Stomach (tissue), 9 donors: Measurements from ENCODE around the gene FHOD1. TPM values are rescaled to one million over a fixed set of nuclear protein-coding genes. Genes with fewer than 3 reads are reported as not detected.

Experiments used
- DNase-seq, 2 donors: peaks; one replicate each; pipeline versions ENCODE4 v3.0.0 to v3.0.0-alpha.2; 2013 to 2019
- H3K27ac ChIP-seq, 5 donors: fragments of 200-600 bp in 4 of 5; sonication (generic) in 4 of 5; one replicate each; pipeline ENCODE4 v1.5.1; 2013 to 2019; ENCODE audit warnings: mild to moderate bottlenecking in 1 of 5, moderate library complexity in 1 of 5
- H3K27me3 ChIP-seq, 3 donors: fragments of 200-600 bp; sonication (generic); one replicate each; pipeline ENCODE4 v1.5.1; 2017 to 2019; ENCODE audit warnings: mixed run types in 1 of 3
- H3K36me3 ChIP-seq, 4 donors: fragments of 200-600 bp; sonication (generic); 1 replicate in 3 of 4; 2 replicates in 1 of 4; pipeline ENCODE4 v1.5.1; 2016 to 2019
- H3K4me1 ChIP-seq, 4 donors: fragments of 200-600 bp; sonication (generic); one replicate each; pipeline ENCODE4 v1.5.1; 2016 to 2019
- H3K4me3 ChIP-seq, 4 donors: fragments of 200-600 bp; sonication (generic) in 3 of 4; one replicate each; pipeline ENCODE4 v1.5.1; 2016 to 2019; ENCODE audit warnings: mild to moderate bottlenecking in 1 of 4
- H3K9me3 ChIP-seq, 4 donors: fragments of 200-600 bp; sonication (generic); one replicate each; pipeline ENCODE4 v1.5.1; 2016 to 2019
- CTCF ChIP-seq, 7 experiments: fragments of 450-650 bp in 4 of 7; fragments of 200-600 bp in 3 of 7; sonication (generic) in 3 of 7; IDR thresholded peaks; one replicate each; pipeline ENCODE4 v1.5.1; 2016 to 2019; ENCODE audit warnings: antibody characterized with exemption in 7 of 7, control low read depth in 2 of 7, mild to moderate bottlenecking in 1 of 7
- EP300 ChIP-seq: sonication (generic); formaldehyde crosslinking; IDR thresholded peaks from one replicate; pipeline ENCODE4 v1.6.1; 2017; ENCODE audit warnings: antibody characterized with exemption
- POLR2A ChIP-seq, 4 donors: fragments of 450-650 bp; IDR thresholded peaks; one replicate each; pipeline ENCODE4 v1.6.1; 2016; ENCODE audit warnings: antibody characterized with exemption in 4 of 4, control low read depth in 2 of 4, mild to moderate bottlenecking in 1 of 4, moderate library complexity in 1 of 4
- POLR2AphosphoS5 ChIP-seq, 3 donors: sonication (generic); formaldehyde crosslinking; IDR thresholded peaks; one replicate each; pipeline ENCODE4 v1.6.1; 2016; ENCODE audit warnings: antibody characterized with exemption in 3 of 3
- WGBS, 5 donors: extraction: QIAGEN DNeasy Blood & Tissue Kit in 3 of 5; methylation state at CpG; one replicate each; pipeline versions ENCODE4 v1.1.5 to v1.1.7; 2013 to 2018; 5-methylcytosine and 5-hydroxymethylcytosine counted together
- intact Hi-C: fragments of 100-400 bp; cut with DNase I; formaldehyde crosslinking; loops from one replicate; pipeline ENCODE4 v1.15.1; 2023; ENCODE audit warnings: low total_unique reads
- polyA plus RNA-seq, 3 donors: library from polyadenylated mRNA; stranded (reverse); fragments of 200-250 nt; gene quantifications; one replicate each; pipeline ENCODE4 v1.2.3, GENCODE V29; 2013
- total RNA-seq, 5 donors: library from RNA; depleted of rRNA; stranded (reverse); fragments of >200 nt; gene quantifications; one replicate each; pipeline versions ENCODE4 v1.1.0 to v1.2.3, GENCODE V29; 2014 to 2016
- donor health status: healthy with polysubstance abuse.
- donor health status: Bipolar disorder and iron deficiency.
- donor health status: healthy.

FHOD1 gene
- total and polyA plus RNA-seq, 8 donors = 6.1 to 101 (median 17.5) TPM

GRCh38 chr16:67201411-67202345, 45.6 kb downstream of the FHOD1 start:
- Histone ChIP-seq H3K4me1 (peaks cover 15 to 36% (median 31%) of the 10 kb centered on the region in 4 donors), H3K4me3 (no peak overlapping the region), H3K27ac (no peak overlapping the region), H3K9me3 (no peaks in the 10 kb centered on the region), H3K27me3 (no peaks in the 10 kb centered on the region), H3K36me3 (peaks cover 45 to 91% (median 65%) of the 10 kb centered on the region in 4 donors)
- no peak for DNase-seq
- WGBS, 5 donors = 91 to 95% (median 93%) methylated on average over 13 to 40 of the region's 40 CpGs
- intact Hi-C loops = no loop called here
- no peak for TF ChIP-seq EP300
- no peak for TF ChIP-seq CTCF (IDR thresholded peaks at IDR 0.05)
- TF ChIP-seq POLR2A (IDR thresholded peaks at IDR 0.05) = no peak
- TF ChIP-seq POLR2AphosphoS5 (IDR thresholded peaks at IDR 0.05) = no peak

- 88 to 100% (median 91%) methylated on average over 2 to 8 of the region's 8 CpGs for WGBS, 5 donors
- Histone ChIP-seq H3K9me3 (no peaks in the 10 kb centered on the region), H3K4me1 (peaks cover 15 to 42% (median 31%) of the 10 kb centered on the region in 4 donors), H3K27ac (peak overlapping the region in 1 of 5 donors; percentile 83), H3K27me3 (no peaks in the 10 kb centered on the region), H3K36me3 (peaks cover 56 to 97% (median 76%) of the 10 kb centered on the region in 4 donors), H3K4me3 (peak overlapping the region in 1 of 4 donors; percentile 61)
- TF ChIP-seq POLR2A (IDR thresholded peaks at IDR 0.05) (no peak), POLR2AphosphoS5 (IDR thresholded peaks at IDR 0.05) (no peak), EP300 (no peak), CTCF (IDR thresholded peaks at IDR 0.05) (no peak)
- intact Hi-C loops = no loop called here
- DNase-seq = no peak
These were observed 46.8 kb downstream of the FHOD1 start for GRCh38 chr16:67200491-67200890.

- WGBS, 5 donors = 27 to 52% (median 33%) methylated on average over 19 to 22 of the region's 22 CpGs
- H3K9me3 ChIP-seq = no peaks in the 10 kb centered on the region
- peak overlapping the region; percentile 38 to 61 (median 46) for H3K4me3 ChIP-seq
- H3K27me3 ChIP-seq = no peaks in the 10 kb centered on the region
- peak overlapping the region; percentile 77 to 90 (median 84) for H3K27ac ChIP-seq
- TF ChIP-seq CTCF (IDR thresholded peaks at IDR 0.05) (peak in 1 of 7 experiments; percentile 4), POLR2AphosphoS5 (IDR thresholded peaks at IDR 0.05) (no peak)
- peaks cover 15 to 48% (median 31%) of the 10 kb centered on the region in 4 donors for H3K4me1 ChIP-seq
- DNase-seq = peak in 1 of 2 donors; percentile 59
- H3K36me3 ChIP-seq = peaks cover 63 to 99% (median 83%) of the 10 kb centered on the region in 4 donors
- intact Hi-C loops = no loop called here
These were observed 47.5 kb downstream of the FHOD1 start for GRCh38 chr16:67199808-67200198.

- Histone ChIP-seq H3K4me1 (peaks cover 15 to 54% (median 35%) of the 10 kb centered on the region in 4 donors), H3K36me3 (peaks cover 69 to 99% (median 83%) of the 10 kb centered on the region in 4 donors), H3K9me3 (no peaks in the 10 kb centered on the region), H3K27me3 (no peaks in the 10 kb centered on the region), H3K4me3 (peak within 1 kb of the TSS; percentile 38 to 61 (median 46)), H3K27ac (peak within 1 kb of the TSS; percentile 77 to 90 (median 84))
- TF ChIP-seq POLR2AphosphoS5 (IDR thresholded peaks at IDR 0.05) (peak in 2 of 3 donors; percentile 91 to 92), EP300 (no peak), CTCF (IDR thresholded peaks at IDR 0.05) (peak in 4 of 7 experiments; percentile 9 to 41 (median 31)), POLR2A (IDR thresholded peaks at IDR 0.05) (peak in 1 of 4 donors; percentile 47)
- 24 to 58% (median 32%) methylated on average over 20 to 61 of the region's 61 CpGs for WGBS, 5 donors
- DNase-seq = peak; percentile 86 to 90
- intact Hi-C loops = no loop called here
These were observed 48.1 kb downstream of the FHOD1 start, which contains the start of gene ELMO3 for GRCh38 chr16:67199011-67199807. TSS of gene ELMO3 (plus strand) at chr16:67199131. CDS start at chr16:67199327, 196 bp downstream.
